HG02759 (cell line): ENCODE results near the gene FLT3.

Experiments used
- ATAC-seq: cut with Tn5 transposase; IDR thresholded peaks from one replicate; pipeline ENCODE4 v1.9.1; 2021; ENCODE audit warnings: mild to moderate bottlenecking, moderate library complexity; ENCODE audit not compliant: unreplicated experiment

FLT3 gene

GRCh38 chr13:27963491-27963890 lies 136.9 kb downstream of the FLT3 start:
- ATAC-seq = no peak

- ATAC-seq = no peak
These were observed 137.4 kb downstream of the FLT3 start for GRCh38 chr13:27962982-27963381.

GRCh38 chr13:27962128-27962841 lies 138.1 kb downstream of the FLT3 start:
- no peak for ATAC-seq

- no peak for ATAC-seq
These were observed 138.9 kb downstream of the FLT3 start for GRCh38 chr13:27961227-27962085.

- no peak for ATAC-seq
These were observed 139.8 kb downstream of the FLT3 start for GRCh38 chr13:27960362-27961226.

GRCh38 chr13:27959976-27960361 lies 140.4 kb downstream of the FLT3 start:
- ATAC-seq = no peak

GRCh38 chr13:27956576-27957300 lies 143.6 kb downstream of the FLT3 start:
- ATAC-seq = no peak

- ATAC-seq = no peak
These were observed 145.3 kb downstream of the FLT3 start for GRCh38 chr13:27955014-27955591.

- peak; percentile 23 for ATAC-seq
These were observed 145.9 kb downstream of the FLT3 start for GRCh38 chr13:27954406-27954851.

- peak; percentile 94 for ATAC-seq
These were observed 146.5 kb downstream of the FLT3 start for GRCh38 chr13:27953676-27954405.
